ENCODE measurements around the gene CST7. TPM values are rescaled to one million over a fixed set of nuclear protein-coding genes. Genes with fewer than 3 reads are reported as not detected.

The CST7 gene
- polyA plus RNA-seq, 2 of the 4 experiments (the other 2 are of a cell fraction), result not detected

- TF ChIP-seq CHD4 (IDR thresholded peaks at IDR 0.05; ENCODE audit: borderline replicate concordance), result no peak
- TF ChIP-seq CTCF (IDR thresholded peaks at IDR 0.05), result no peak
- no peak for TF ChIP-seq ESRRA (IDR thresholded peaks at IDR 0.05; ENCODE audit: borderline replicate concordance, low read length)
- no peak for TF ChIP-seq ZC3H11A (IDR thresholded peaks at IDR 0.05)
- no peak for TF ChIP-seq GATA3 (IDR thresholded peaks at IDR 0.05; ENCODE audit: borderline replicate concordance)
- TF ChIP-seq MAFK (IDR thresholded peaks at IDR 0.05; ENCODE audit: partially characterized antibody), result no peak
- no peak for TF ChIP-seq ZSCAN20 (CRISPR knock-in tag; IDR thresholded peaks at IDR 0.05)
- TF ChIP-seq JUNB (IDR thresholded peaks at IDR 0.05), result no peak
- no peak for TF ChIP-seq HDAC2 (IDR thresholded peaks at IDR 0.05)
- TF ChIP-seq RCOR1 (IDR thresholded peaks at IDR 0.05; ENCODE audit: low read depth, low read length), result no peak
- TF ChIP-seq REST (IDR thresholded peaks at IDR 0.05), result no peak
- TF ChIP-seq NPAS2 (CRISPR knock-in tag; IDR thresholded peaks at IDR 0.05; ENCODE audit: borderline replicate concordance), result no peak
- no peak for TF ChIP-seq FOSL2 (IDR thresholded peaks at IDR 0.05)
- no peak for TF ChIP-seq FOSL2 (CRISPR knock-in tag; IDR thresholded peaks at IDR 0.05)
- TF ChIP-seq E2F6 (IDR thresholded peaks at IDR 0.05; ENCODE audit: borderline replicate concordance, low read depth), result no peak
- no peak for TF ChIP-seq HOXB5 (CRISPR knock-in tag; IDR thresholded peaks at IDR 0.05)
- H3K9me3 ChIP-seq, result peaks cover 7% of the 10 kb centered on the region; the same call in 1 of the 3 replicates
- FAIRE-seq, result no peak
- ATAC-seq, result 0 out of 6 replicates have a peak, but pooled peaks of 1 of the 2 experiments have one; percentile 19
- ChIA-PET POLR2A (interaction anchor here (0.6 kb wide), 1 partner anchor 386 kb away, joined by 5 read pairs; no protein-coding TSS in a partner anchor), CTCF (interaction anchor here (1.5 to 14.2 kb wide), 3 partner anchors 8 to 394 kb away, joined by 3 to 113 read pairs (median 4); no protein-coding TSS in a partner anchor)
- no peak overlapping the region for H3K4me3 ChIP-seq
- no peak overlapping the region for H3K4me2 ChIP-seq
- peaks cover 13% of the 10 kb centered on the region; the same call in 2 of the 3 replicates for H3K4me1 ChIP-seq
- DNase-seq (ENCODE audit: low read depth in 1 of 2, low spot score in 1 of 2), result peak in 1 of 2 experiments; percentile 21
- H3K27ac ChIP-seq, result no peak overlapping the region
- WGBS (ENCODE audit: missing lambda C conversion rate), result 62% methylated on average over 2 of the region's 2 CpGs
Measured at GRCh38 chr20:25005220-25005619, 56.2 kb downstream of the CST7 start.

- H3K4me2 ChIP-seq, result no peak overlapping the region
- DNase-seq (ENCODE audit: low read depth in 1 of 2, low spot score in 1 of 2), result no peak
- FAIRE-seq, result no peak
- H3K27ac ChIP-seq, result no peak overlapping the region
- POLR2A ChIA-PET, result interaction anchor here (0.9 kb wide), 1 partner anchor 71 kb away, joined by 3 read pairs; no protein-coding TSS in a partner anchor
- CTCF ChIA-PET, result interaction anchor here (1.1 to 14.2 kb wide), 3 partner anchors 9 to 174 kb away, joined by 3 to 113 read pairs (median 5); no protein-coding TSS in a partner anchor
- H3K4me1 ChIP-seq, result peaks cover 8% of the 10 kb centered on the region; the same call in 2 of the 3 replicates
- no peak for ATAC-seq
- TF ChIP-seq EHMT2 (IDR thresholded peaks at IDR 0.05; ENCODE audit: low read depth) (no peak), JUN (IDR thresholded peaks at IDR 0.05) (no peak), MAZ (IDR thresholded peaks at IDR 0.05; ENCODE audit: borderline replicate concordance, low read depth, low read length) (no peak), EHF (CRISPR knock-in tag; IDR thresholded peaks at IDR 0.05) (no peak), CHD2 (IDR thresholded peaks at IDR 0.05; ENCODE audit: low read length, partially characterized antibody) (no peak), HEYL (CRISPR knock-in tag; IDR thresholded peaks at IDR 0.05) (no peak), HMGXB4 (CRISPR knock-in tag; IDR thresholded peaks at IDR 0.05; ENCODE audit: borderline replicate concordance) (no peak), ZFP36 (IDR thresholded peaks at IDR 0.05; ENCODE audit: borderline replicate concordance, partially characterized antibody) (no peak), ZC3H11A (IDR thresholded peaks at IDR 0.05) (no peak), CBX2 (IDR thresholded peaks at IDR 0.05; ENCODE audit: borderline replicate concordance, low read depth) (no peak), TFCP2L1 (CRISPR knock-in tag; IDR thresholded peaks at IDR 0.05) (no peak), RFX5 (IDR thresholded peaks at IDR 0.05) (no peak), USF2 (IDR thresholded peaks at IDR 0.05) (no peak), ZNF302 (CRISPR knock-in tag; IDR thresholded peaks at IDR 0.05) (no peak), HDAC2 (IDR thresholded peaks at IDR 0.05) (no peak), NPAS2 (CRISPR knock-in tag; IDR thresholded peaks at IDR 0.05; ENCODE audit: borderline replicate concordance) (no peak), FOSL2 (IDR thresholded peaks at IDR 0.05) (no peak), FOSL2 (CRISPR knock-in tag; IDR thresholded peaks at IDR 0.05) (no peak), POLR2AphosphoS2 (conservative IDR thresholded peaks at IDR 0.05; ENCODE audit: low read length) (no peak)
- peaks cover 7% of the 10 kb centered on the region; the same call in 1 of the 3 replicates for H3K9me3 ChIP-seq
- H3K4me3 ChIP-seq, result no peak overlapping the region
- WGBS (ENCODE audit: missing lambda C conversion rate), result 85% methylated on average over 8 of the region's 8 CpGs
Measured at GRCh38 chr20:25005661-25006060, 56.6 kb downstream of the CST7 start.
